K562 (cell line): ENCODE data around the gene EPHA10. TPM values are rescaled to one million over a fixed set of nuclear protein-coding genes. Genes with fewer than 3 reads are reported as not detected.

Experiments used
- AFF1 ChIP-seq, 2 experiments: fragments of 450-650 bp; IDR thresholded peaks; 2 replicates each; pipeline ENCODE4 v1.6.1; 2018; ENCODE audit warnings: mild to moderate bottlenecking in 2 of 2, low read depth in 1 of 2; ENCODE audit not compliant: partially characterized antibody in 2 of 2
- ARID2 ChIP-seq: fragments of 450-650 bp; IDR thresholded peaks from 2 replicates; pipeline ENCODE4 v1.6.1; 2017; ENCODE audit warnings: antibody characterized with exemption, mild to moderate bottlenecking
- BRD4 ChIP-seq: fragments of 200-600 bp; sonication (generic); IDR thresholded peaks from 2 replicates; pipeline ENCODE4 v1.6.1; 2017; ENCODE audit warnings: inconsistent platforms
- CBFA2T3 ChIP-seq: fragments of 450-650 bp; IDR thresholded peaks from 2 replicates; pipeline ENCODE4 v1.6.1; 2017
- CC2D1A ChIP-seq: fragments of 450-650 bp; IDR thresholded peaks from 2 replicates; pipeline ENCODE4 v1.6.1; 2017; ENCODE audit warnings: mild to moderate bottlenecking
- DACH1 ChIP-seq: fragments of 450-650 bp; IDR thresholded peaks from 2 replicates; pipeline ENCODE4 v1.6.1; 2018; ENCODE audit not compliant: partially characterized antibody
- DIDO1 ChIP-seq: fragments of 450-650 bp; IDR thresholded peaks from 2 replicates; pipeline ENCODE4 v1.6.1; 2016; ENCODE audit warnings: low read depth, missing biosample characterization, missing genetic modification characterization
- FOXK1 ChIP-seq: sonication (generic); formaldehyde crosslinking; IDR thresholded peaks from 2 replicates; pipeline ENCODE4 v1.8.0; 2022; ENCODE audit warnings: missing genetic modification reagents, mild to moderate bottlenecking, borderline replicate concordance
- HNRNPL ChIP-seq: fragments of 200-400 bp; formaldehyde crosslinking; IDR thresholded peaks from 2 replicates; pipeline ENCODE4 v1.6.1; 2017; ENCODE audit warnings: low read depth, mild to moderate bottlenecking, low read length
- HNRNPLL ChIP-seq: fragments of 200-400 bp; formaldehyde crosslinking; IDR thresholded peaks from 2 replicates; pipeline ENCODE4 v1.6.1; 2017; ENCODE audit warnings: low read length, low read depth, mild to moderate bottlenecking; ENCODE audit not compliant: poor library complexity, severe bottlenecking
- JUNB ChIP-seq: fragments of 450-650 bp; formaldehyde crosslinking; conservative IDR thresholded peaks from 2 replicates; pipeline ENCODE4 v1.4.0; 2020; ENCODE audit warnings: mild to moderate bottlenecking
- KDM2B ChIP-seq: fragments of 250-450 bp; sonication (Bioruptor Pico); IDR thresholded peaks from 2 replicates; pipeline ENCODE4 v1.8.0; 2021; ENCODE audit warnings: mild to moderate bottlenecking, moderate library complexity
- PHTF2 ChIP-seq: fragments of 250-450 bp; sonication (Bioruptor Pico); IDR thresholded peaks from 2 replicates; pipeline ENCODE4 v1.5.0; 2021; ENCODE audit warnings: mild to moderate bottlenecking
- POLR3A ChIP-seq: IDR thresholded peaks from 2 replicates; pipeline ENCODE4 v1.6.1; 2011; ENCODE audit warnings: borderline replicate concordance, mild to moderate bottlenecking, moderate library complexity; ENCODE audit not compliant: insufficient read length, insufficient read depth; ENCODE audit errors: extremely low read depth
- PTRF ChIP-seq: fragments of 450-650 bp; IDR thresholded peaks from 2 replicates; pipeline ENCODE4 v1.6.1; 2016; ENCODE audit warnings: mild to moderate bottlenecking, missing genetic modification characterization, missing compliant biosample characterization
- SIX5 ChIP-seq, 2 experiments: IDR thresholded peaks; 2 replicates each; pipeline ENCODE4 v1.6.1; 2011; ENCODE audit warnings: low read length in 2 of 2, borderline replicate concordance in 1 of 2, low read depth in 1 of 2, mild to moderate bottlenecking in 1 of 2, moderate library complexity in 1 of 2; ENCODE audit not compliant: insufficient read depth in 1 of 2
- TAF7 ChIP-seq: fragments of 450-650 bp; IDR thresholded peaks from 2 replicates; pipeline ENCODE4 v1.6.1; 2016; ENCODE audit warnings: missing genetic modification characterization, missing compliant biosample characterization
- TAL1 ChIP-seq: fragments of 450-650 bp; IDR thresholded peaks from 2 replicates; pipeline ENCODE4 v1.6.1; 2016; ENCODE audit warnings: mild to moderate bottlenecking
- YBX1 ChIP-seq: fragments of 450-650 bp; IDR thresholded peaks from 2 replicates; pipeline ENCODE4 v1.7.1; 2016; ENCODE audit warnings: mild to moderate bottlenecking
- ZC3H8 ChIP-seq: fragments of 450-650 bp; IDR thresholded peaks from 2 replicates; pipeline ENCODE4 v1.6.1; 2017
- ZNF146 ChIP-seq: IDR thresholded peaks from one replicate; pipeline ENCODE4 v1.6.1; 2018; ENCODE audit warnings: missing compliant biosample characterization; ENCODE audit not compliant: unreplicated experiment
- ZNF224 ChIP-seq: sonication (generic); formaldehyde crosslinking; IDR thresholded peaks from 2 replicates; pipeline ENCODE4 v1.8.0; 2022; ENCODE audit warnings: mild to moderate bottlenecking, missing genetic modification reagents
- ZNF311 ChIP-seq: fragments of 250-450 bp; sonication (Bioruptor Pico); IDR thresholded peaks from 2 replicates; pipeline ENCODE4 v1.4.0; 2020; ENCODE audit warnings: mild to moderate bottlenecking, moderate library complexity
- ZNF444 ChIP-seq: fragments of 250-450 bp; sonication (Bioruptor Pico); IDR thresholded peaks from 2 replicates; pipeline ENCODE4 v1.4.0; 2020; ENCODE audit warnings: mild to moderate bottlenecking, moderate library complexity
- ZNF583 ChIP-seq: fragments of 250-450 bp; sonication (Bioruptor Pico); IDR thresholded peaks from 2 replicates; pipeline ENCODE4 v1.4.0; 2020
- polyA plus RNA-seq, 8 experiments: library from polyadenylated mRNA; depleted of rRNA in 4 of 8; stranded (reverse) in 5 of 8; unstranded in 3 of 8; fragments of >200 nt; fragmentation: Nextera tagmentation in 2 of 8; fragmentation: Illumina TruSeq in 1 of 8; extraction: Ambion mirVana in 2 of 8; extraction: Trizol in 1 of 8; gene quantifications; 2 replicates each; pipeline versions ENCODE4 v1.2.1 to v1.2.3, GENCODE V29; 2011 to 2014; ENCODE audit warnings: inconsistent platforms in 1 of 8, missing spikeins in 1 of 8
- total RNA-seq, 7 experiments: library from RNA; depleted of rRNA in 6 of 7; stranded (reverse); fragments of >200 nt in 6 of 7; fragmentation: Illumina TruSeq in 2 of 7; extraction: Trizol in 2 of 7; gene quantifications; 2 replicates each; pipeline versions ENCODE4 v1.2.1 to v1.2.3, GENCODE V29; 2011 to 2021; ENCODE audit warnings: low replicate concordance in 1 of 7
- TF ChIP-seq, protein P1 (sequence below): sonication (generic); formaldehyde crosslinking; IDR thresholded peaks from 2 replicates; pipeline ENCODE4 v1.8.0; 2022; ENCODE audit warnings: mild to moderate bottlenecking, missing genetic modification reagents

The EPHA10 gene
- total and polyA plus RNA-seq, 9 of the 15 experiments (the other 6 are each of a cell fraction or from before 2014, with no cell fraction given) = 0.03 TPM; not detected in 8

DNA sequence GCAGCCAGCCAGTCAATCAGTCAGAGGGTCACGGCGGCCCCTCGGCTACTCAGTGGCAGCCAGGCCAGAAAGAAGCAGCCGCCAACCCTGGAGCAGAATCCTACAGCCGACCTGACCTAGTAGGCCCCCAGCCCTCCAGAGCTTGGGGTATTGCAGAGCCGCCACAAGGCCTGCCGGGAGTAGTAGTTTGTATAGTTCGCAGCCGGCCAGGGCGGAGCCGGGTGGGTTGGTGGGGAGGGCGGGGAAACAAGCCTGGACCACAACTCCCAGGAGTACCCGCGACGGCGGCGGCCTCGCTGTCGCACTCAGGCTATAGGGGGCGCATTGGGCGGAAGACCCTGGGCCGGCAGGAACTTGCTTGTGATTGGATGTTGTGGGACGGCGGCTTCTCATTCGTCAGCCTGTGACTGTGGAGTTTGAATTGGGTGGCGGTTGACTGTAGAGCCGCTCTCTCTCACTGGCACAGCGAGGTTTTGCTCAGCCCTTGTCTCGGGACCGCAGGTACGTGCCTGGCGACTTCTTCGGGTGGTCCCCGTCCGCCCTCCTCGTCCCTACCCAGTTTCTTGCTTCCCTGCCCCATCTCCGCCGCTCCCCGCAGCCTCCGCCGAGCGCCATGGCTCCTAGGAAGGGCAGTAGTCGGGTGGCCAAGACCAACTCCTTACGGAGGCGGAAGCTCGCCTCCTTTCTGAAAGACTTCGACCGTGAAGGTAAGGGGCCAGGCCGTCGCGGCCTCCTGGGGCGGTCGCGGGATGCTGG lies 72.7 kb downstream of the EPHA10 start, which contains the start of gene CDCA8 (continued):
- TF ChIP-seq CBFA2T3 (no peak), JUNB (no peak), DACH1 (no peak), ZNF583 (CRISPR knock-in tag) (no peak), TAF7 (tag) (0 out of 2 replicates have a peak, but pooled peaks have one; percentile 24), ARID2 (no peak), AFF1 (IDR thresholded peaks at IDR 0.05; ENCODE audit: low read depth in 1 of 2, partially characterized antibody in 2 of 2) (peak in 1 of 2 experiments; percentile 95), HNRNPLL (peak; percentile 60), FOXK1 (peak; percentile 50; the same call in 1 of the 2 replicates), BRD4 (no peak), PTRF (tag) (no peak), ZNF311 (CRISPR knock-in tag) (no peak), PHTF2 (no peak), HNRNPL (no peak), SIX5 (IDR thresholded peaks at IDR 0.05; ENCODE audit: borderline replicate concordance in 1 of 2, insufficient read depth in 1 of 2, low read depth in 1 of 2, low read length in 2 of 2) (peak; percentile 92 to 94), ZNF146 (CRISPR knock-in tag) (no peak), ZNF444 (CRISPR knock-in tag) (no peak), ZC3H8 (no peak), KDM2B (CRISPR knock-in tag) (no peak), ZNF224 (CRISPR knock-in tag) (0 out of 2 replicates have a peak, but pooled peaks have one; percentile 43), DIDO1 (tag) (no peak; the same call in 1 of the 2 replicates), POLR3A (no peak), YBX1 (no peak), TAL1 (no peak), CC2D1A (peak; percentile 68)
- TF ChIP-seq, protein P1, sequence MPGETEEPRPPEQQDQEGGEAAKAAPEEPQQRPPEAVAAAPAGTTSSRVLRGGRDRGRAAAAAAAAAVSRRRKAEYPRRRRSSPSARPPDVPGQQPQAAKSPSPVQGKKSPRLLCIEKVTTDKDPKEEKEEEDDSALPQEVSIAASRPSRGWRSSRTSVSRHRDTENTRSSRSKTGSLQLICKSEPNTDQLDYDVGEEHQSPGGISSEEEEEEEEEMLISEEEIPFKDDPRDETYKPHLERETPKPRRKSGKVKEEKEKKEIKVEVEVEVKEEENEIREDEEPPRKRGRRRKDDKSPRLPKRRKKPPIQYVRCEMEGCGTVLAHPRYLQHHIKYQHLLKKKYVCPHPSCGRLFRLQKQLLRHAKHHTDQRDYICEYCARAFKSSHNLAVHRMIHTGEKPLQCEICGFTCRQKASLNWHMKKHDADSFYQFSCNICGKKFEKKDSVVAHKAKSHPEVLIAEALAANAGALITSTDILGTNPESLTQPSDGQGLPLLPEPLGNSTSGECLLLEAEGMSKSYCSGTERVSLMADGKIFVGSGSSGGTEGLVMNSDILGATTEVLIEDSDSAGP (CRISPR knock-in tag) = peak; percentile 70; the same call in 1 of the 2 replicates
